Dedifferentiated amniotic fluid mesenchymal stem cell (primary cell): Measurements from ENCODE around the gene LIN7A.

Experiments
- DNase-seq: peaks from one replicate; pipeline ENCODE4 v3.0.0-alpha.2; 2016; ENCODE audit errors: extremely low spot score

The LIN7A gene, protein sequence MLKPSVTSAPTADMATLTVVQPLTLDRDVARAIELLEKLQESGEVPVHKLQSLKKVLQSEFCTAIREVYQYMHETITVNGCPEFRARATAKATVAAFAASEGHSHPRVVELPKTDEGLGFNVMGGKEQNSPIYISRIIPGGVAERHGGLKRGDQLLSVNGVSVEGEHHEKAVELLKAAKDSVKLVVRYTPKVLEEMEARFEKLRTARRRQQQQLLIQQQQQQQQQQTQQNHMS

GRCh38 chr12:80937391-80938238, at the start of gene LIN7A:
TSS of gene LIN7A (minus strand) at chr12:80937934. CDS start at chr12:80937722, 212 bp downstream.
- DNase-seq: peak; percentile 42

DNA sequence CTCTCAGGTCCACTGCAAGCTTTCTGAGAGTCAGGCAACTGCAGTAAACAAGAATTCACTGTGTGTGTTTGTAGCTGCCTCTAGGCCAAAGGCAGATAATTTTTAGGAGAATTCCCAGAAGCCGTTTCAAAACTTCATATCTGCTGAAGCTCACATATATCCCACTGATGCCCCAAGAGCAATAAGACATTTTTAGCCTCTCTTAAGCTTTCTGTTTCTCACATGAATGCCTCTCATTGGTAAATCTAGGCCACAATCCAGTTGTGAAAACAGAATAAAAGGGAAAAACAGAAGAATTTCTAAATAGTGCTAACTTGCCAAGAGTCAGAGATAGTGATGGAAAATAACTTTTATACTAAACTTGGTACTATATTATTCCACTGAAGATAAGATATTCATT, 48.5 kb upstream of the LIN7A start:
- DNase-seq: no peak

DNA sequence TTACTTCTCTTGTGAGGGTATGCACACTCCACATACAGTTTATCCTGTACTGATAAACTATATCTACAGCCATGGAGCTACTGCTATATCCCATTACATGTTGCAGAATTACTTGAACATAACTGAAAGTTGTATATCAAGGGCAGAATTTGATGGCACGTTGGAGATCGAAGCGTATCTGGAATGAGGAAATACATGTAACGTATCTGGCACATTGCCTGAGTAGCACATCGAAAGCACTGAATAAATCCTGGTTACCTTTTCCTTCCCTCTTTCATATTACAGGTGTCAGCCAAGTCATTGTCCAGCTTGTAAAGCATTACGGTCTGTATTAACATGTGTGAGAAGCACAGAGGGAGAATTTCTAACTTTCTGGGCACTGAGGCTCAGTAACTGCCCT, 42.1 kb upstream of the LIN7A start:
- DNase-seq: no peak

DNA sequence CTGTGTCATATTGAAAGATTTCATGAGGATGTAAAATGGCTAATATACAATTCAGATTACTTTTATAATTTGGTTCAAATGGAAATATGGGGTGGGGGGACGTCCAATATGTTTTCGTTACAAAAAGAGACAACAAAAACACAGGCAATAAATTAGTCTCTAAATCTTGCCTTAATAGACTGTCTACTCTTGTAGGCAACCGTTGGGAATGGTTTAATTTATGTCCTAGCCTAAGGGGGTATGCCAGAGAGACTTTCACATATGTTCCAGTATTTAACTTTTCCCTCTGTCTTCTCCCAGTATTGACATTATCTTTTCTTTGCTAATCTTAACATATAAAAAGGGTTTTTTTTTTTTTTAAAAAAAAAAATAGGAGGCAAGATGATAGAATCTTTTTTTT, 41.5 kb upstream of the LIN7A start:
- no peak for DNase-seq

DNA sequence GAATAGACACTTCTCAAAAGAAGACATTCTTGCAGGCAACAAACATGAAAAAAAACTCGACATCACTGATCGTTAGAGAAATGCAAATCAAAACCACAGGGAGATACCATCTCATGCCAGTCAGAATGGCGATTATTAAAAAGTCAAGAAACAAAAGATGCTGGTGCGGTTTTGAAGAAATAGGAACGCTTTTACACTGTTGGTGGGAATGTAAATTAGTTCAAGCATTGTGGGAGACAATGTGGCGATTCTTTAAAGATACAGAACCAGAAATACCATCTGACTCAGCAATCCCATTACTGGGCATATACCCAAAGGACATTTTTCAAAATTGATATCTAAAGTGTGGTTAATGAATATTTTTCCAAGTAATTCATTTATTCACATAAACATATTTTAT, 39.6 kb upstream of the LIN7A start:
- no peak for DNase-seq

DNA sequence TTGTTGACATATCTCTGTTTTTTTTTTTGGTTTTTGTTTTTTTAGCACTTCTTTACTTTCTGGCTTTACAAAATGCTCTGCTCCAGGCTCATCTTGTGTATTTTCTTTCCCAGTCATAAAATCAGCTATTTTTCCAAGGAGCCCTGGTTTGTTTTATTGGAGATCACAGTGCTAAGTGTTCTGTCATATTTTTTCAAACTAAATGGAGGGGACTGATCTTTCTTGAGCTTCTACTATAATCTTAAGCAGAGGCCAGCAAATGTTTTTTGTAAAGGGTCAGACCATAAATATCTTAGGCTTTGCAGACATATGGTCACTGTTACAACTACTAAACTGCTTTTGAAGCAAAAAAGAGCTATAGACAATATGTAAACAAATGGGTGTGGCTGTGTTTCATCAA, 30.6 kb upstream of the LIN7A start:
- DNase-seq: no peak

GRCh38 chr12:80967565-80967964, 29.8 kb upstream of the LIN7A start:
- DNase-seq: no peak

GRCh38 chr12:80966001-80966400, 28.3 kb upstream of the LIN7A start:
- DNase-seq: no peak

DNA sequence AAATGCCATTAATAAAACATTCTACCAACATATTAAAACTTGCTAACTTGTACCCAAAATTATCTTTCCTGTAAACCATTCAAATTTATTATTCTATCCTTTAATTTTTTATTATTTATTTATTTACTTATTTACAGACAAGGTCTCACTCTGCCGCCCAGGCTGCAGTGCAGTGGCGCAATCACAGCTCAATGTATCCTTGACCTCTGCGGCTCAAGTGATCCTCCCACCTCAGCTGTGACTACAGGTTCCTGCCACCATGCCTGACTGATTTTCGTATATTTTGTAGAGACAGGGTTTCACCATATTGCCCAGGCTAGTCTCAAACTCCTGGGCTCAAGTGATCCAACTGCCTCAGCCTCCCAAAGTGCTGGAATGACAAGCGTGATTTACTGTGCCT, 20.4 kb upstream of the LIN7A start:
- DNase-seq: no peak

DNA sequence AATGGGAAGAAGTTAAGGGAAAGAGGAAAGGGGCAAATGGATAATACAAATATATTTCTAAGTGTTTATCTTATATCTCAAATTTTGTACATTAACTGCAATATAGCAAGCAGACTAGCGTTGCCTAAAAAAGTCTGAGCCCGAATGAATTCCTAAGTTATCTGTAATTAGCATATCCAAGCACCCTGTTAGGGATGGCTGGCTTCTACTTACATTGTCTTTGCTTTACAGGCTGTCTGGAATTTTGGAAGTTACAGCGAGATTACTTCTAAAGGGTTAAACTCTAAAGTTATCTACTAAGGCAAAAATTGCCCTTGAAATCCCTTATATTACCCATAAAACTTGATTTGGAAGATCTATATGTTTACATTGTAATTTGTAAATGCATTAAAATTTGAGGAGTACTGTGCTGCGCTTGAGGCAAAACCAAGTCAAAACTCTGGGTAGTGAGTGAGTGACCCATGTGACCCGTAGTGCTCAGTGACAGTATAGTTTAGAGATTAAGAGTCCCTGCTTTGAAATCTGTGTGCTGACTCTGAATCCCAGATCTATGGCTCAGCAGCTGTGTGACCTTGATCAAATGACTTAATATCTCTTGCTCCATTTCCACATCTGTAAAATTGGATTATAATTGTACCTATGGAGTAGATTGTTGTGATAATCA, 17.3 kb upstream of the LIN7A start:
- no peak for DNase-seq

GRCh38 chr12:80952443-80952842, 14.7 kb upstream of the LIN7A start:
- no peak for DNase-seq

DNA sequence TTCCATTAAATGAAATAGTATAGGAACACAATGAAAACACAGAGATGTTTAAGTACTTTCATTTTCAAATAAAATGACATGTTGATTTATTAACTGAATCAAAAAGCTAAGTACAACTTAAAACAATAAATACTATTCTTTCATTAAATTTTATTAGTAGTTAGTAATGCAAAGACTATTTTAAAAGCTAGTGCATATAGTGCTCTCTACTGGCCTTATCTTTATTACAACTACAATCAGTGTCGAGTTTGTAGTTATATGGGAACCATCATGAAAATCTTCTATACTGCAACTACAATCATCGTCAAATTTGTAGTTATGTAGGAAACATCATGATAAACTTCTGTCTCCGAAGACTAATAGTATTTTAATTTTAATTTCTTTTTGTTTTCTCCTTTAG, 8.9 kb upstream of the LIN7A start:
- no peak for DNase-seq

DNA sequence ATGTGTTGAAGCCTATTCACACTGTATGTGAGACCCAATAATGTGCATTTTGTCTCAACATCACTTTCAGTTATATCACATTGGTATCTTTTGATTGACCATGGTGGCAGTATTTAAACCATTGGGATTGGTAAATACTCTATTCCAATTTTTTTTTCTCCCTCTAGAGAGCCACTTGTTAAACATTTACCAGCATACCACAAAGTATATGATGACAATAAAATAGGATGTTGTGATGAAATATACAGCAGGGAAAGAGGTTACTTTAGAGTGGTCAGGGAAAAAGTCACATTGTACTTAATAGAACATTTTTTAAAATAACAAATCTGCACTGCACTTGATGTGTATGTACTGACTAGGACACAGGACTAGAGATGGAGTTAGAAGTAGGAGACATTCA, 5.6 kb upstream of the LIN7A start:
- no peak for DNase-seq

DNA sequence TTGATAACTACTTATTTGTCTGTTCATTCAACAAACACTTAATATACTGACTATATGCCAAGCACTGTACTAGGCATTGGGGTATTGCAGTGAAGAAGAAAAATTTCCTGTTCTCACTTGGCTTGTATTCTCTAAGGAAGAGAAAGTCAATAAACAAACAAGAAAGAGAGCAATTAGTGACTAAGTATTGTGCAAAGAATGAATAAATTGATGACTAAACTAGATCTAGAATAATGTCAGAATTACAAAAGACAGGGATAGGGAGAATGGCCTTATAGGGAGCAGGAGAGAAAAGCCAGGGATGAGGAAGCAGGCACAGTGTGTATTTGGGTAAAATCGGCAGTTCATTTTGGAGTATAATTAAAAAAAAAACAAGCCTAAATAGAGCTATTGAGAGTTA, 4.2 kb upstream of the LIN7A start:
- DNase-seq: no peak

GRCh38 chr12:80939231-80939950, 1.7 kb upstream of the LIN7A start:
- no peak for DNase-seq

DNA sequence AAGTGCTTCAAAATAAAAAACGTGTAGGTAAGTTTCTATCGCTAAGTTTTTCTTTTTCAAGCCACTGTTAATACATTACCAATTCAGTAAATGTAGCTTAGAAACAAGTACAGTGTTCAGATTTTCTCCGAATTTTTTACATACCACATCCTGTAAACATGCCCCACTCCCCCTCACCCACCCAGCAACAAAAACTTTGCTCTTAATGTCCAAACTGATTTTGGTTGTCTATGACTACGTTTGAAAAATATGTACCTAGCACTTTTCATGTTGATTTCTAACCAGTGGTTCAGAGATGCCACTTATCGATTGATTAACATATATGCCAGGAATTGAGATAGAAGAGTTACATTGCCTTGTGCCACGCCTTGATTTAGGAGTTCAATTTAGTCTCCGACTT, 663 bp upstream of the LIN7A start:
- DNase-seq: no peak

DNA sequence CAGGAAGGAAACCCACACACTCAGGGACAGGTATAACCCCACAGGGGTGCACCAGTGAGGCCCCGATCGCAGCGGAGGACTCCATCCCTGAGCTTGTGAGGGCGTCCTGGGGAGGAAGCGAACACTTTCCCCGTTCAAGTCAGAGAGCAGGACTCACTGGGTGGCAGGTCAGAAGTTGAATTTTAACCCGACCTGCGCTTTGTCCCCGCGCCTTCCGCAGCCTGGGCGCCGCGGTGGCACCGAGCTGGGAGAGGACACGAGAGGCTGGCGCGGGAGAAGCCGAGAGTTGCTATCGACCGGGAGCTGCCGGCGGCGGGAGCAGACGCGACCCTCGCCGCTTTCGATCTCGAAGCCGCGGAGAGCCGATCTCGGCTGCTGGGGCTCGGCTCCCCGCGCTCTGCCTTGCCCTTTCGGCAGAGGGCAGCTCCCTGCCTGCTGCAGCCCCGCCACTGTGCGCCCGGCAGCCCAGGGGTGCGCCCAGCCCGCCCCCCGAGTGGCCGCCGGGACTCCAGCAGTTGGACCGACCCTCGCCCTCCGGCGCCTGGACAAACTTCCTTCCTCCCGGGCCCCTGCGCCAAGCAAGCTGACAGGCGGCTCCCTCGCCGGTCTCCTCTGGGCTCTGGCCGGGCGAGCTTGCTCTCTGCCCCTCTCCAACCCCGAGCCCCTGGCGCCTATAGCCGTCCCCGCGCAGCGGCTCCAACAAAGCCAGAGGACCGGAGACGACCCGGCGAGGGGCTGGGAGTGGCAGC, 918 bp downstream of the LIN7A start:
- DNase-seq: peak; percentile 17

GRCh38 chr12:80936353-80936641, 1.4 kb downstream of the LIN7A start:
- peak; percentile 25 for DNase-seq

- no peak for DNase-seq
Measured at GRCh38 chr12:80935111-80935510, 2.6 kb downstream of the LIN7A start.

- no peak for DNase-seq
Measured at GRCh38 chr12:80925983-80926382, 11.8 kb downstream of the LIN7A start.

DNA sequence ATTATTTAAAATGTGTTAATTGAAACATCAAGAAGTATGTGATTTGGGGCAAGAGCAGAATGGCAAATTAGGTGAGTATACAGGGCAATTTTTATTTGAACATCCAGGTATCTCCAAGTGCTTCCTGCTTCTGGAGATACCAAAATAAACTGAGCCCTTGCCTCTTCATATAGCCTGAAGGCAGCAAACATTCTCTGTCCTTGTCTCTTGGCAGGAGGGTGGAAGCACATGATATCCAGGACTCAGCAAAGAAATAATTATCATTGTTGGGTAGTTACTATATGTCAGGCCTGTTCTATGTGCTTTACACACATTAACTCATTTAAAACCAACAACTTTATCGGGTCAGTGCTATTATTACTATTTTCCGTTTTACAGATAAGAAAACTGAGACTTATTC, 12.5 kb downstream of the LIN7A start:
- DNase-seq: no peak

DNA sequence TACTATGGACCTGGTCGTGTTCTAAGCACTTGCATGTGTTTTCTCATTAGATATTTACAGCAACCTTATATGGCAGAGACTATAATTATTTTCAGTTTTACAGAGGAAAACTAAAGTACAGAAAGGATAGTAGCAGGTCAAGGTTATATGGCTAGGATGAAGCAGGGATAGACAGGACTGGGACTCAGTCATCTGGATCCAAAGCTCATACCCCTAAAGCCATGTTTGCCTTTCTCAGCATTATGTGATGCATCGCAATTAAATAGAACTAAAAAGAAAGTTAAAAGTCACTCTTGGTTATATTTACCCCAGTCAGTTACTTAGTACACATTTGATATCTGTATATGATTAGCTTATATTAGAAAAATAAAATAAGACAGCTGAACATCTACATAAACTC, 13.3 kb downstream of the LIN7A start:
- no peak for DNase-seq
